SK-N-SH (cell line): ENCODE results near the gene ACKR3. TPM values are rescaled to one million over a fixed set of nuclear protein-coding genes. Genes with fewer than 3 reads are reported as not detected.

ENCODE experiments used
- CTCF ChIA-PET: fragments of 300-600, 350-600 bp; formaldehyde crosslinking; extraction: SDS; loops from one replicate; lab custom pipeline; 2021; lab: Yijun Ruan, JAX
- POLR2A ChIA-PET: fragments of 350-600 bp; sonication (Branson Sonifier 250); formaldehyde crosslinking; extraction: SDS; loops from one replicate; lab custom pipeline; 2020; ENCODE audit warnings: antibody characterized with exemption, inconsistent platforms; lab: Yijun Ruan, JAX
- DNase-seq: peaks from one replicate; pipeline ENCODE4 v3.0.0; 2012
- H2AFZ ChIP-seq: fragments of 200-600 bp; sonication (generic); 2 replicates; pipeline ENCODE4 v1.8.1; 2016; ENCODE audit warnings: antibody characterized with exemption, mild to moderate bottlenecking, low read depth
- H3F3A ChIP-seq: fragments of 200-600 bp; sonication (generic); replicated peaks from 2 replicates; pipeline ENCODE3; 2016; ENCODE audit warnings: antibody characterized with exemption, mild to moderate bottlenecking; ENCODE audit not compliant: insufficient read depth
- H3K27ac ChIP-seq, 2 experiments: fragments of 200-500 bp in 1 of 2; fragments of 200-600 bp in 1 of 2; sonication (Bioruptor generic) in 1 of 2; sonication (generic), shearing (Covaris generic) in 1 of 2; 2 replicates each; pipeline versions ENCODE4 v1.5.1 to v1.6.1; 2014 to 2016; ENCODE audit warnings: low read depth in 2 of 2, inconsistent platforms in 1 of 2, low read length in 1 of 2, mild to moderate bottlenecking in 1 of 2, mixed read lengths in 1 of 2
- H3K27me3 ChIP-seq: fragments of 200-600 bp; sonication (generic), shearing (Covaris generic); 2 replicates; pipeline ENCODE4 v1.6.1; 2016; ENCODE audit warnings: mixed run types; ENCODE audit not compliant: insufficient read depth
- H3K36me3 ChIP-seq, 2 experiments: fragments of 200-500 bp in 1 of 2; fragments of 200-600 bp in 1 of 2; sonication (Bioruptor generic) in 1 of 2; sonication (generic) in 1 of 2; replicated peaks in 1 of 2; 2 replicates each; pipeline versions ENCODE3 to v1.5.1; 2014 to 2016; ENCODE audit warnings: low read length in 1 of 2, mild to moderate bottlenecking in 1 of 2; ENCODE audit not compliant: insufficient read depth in 2 of 2, control insufficient read depth in 1 of 2
- H3K4me1 ChIP-seq, 2 experiments: fragments of 200-500 bp in 1 of 2; fragments of 200-600 bp in 1 of 2; sonication (Bioruptor generic) in 1 of 2; sonication (generic), shearing (Covaris generic) in 1 of 2; 2 replicates each; pipeline versions ENCODE4 v1.5.1 to v1.6.1; 2014 to 2016; ENCODE audit warnings: low read depth in 1 of 2, low read length in 1 of 2, mixed run types in 1 of 2; ENCODE audit not compliant: insufficient read depth in 2 of 2, control insufficient read depth in 1 of 2
- H3K4me2 ChIP-seq: fragments of 200-600 bp; sonication (generic), shearing (Covaris generic); 2 replicates; pipeline ENCODE4 v1.6.1; 2017; ENCODE audit warnings: mixed run types
- H3K4me3 ChIP-seq, 2 experiments: fragments of 200-500 bp in 1 of 2; fragments of 200-600 bp in 1 of 2; sonication (Bioruptor generic) in 1 of 2; sonication (generic), shearing (Covaris generic) in 1 of 2; 2 replicates each; pipeline versions ENCODE4 v1.5.1 to v1.8.1; 2014 to 2016; ENCODE audit warnings: low read depth in 2 of 2, inconsistent platforms in 1 of 2, low read length in 1 of 2, mild to moderate bottlenecking in 1 of 2, mixed read lengths in 1 of 2, moderate library complexity in 1 of 2
- H3K79me2 ChIP-seq: fragments of 200-600 bp; sonication (generic); 2 replicates; pipeline ENCODE4 v1.8.1; 2017; ENCODE audit warnings: mild to moderate bottlenecking; ENCODE audit not compliant: insufficient read depth
- H3K9ac ChIP-seq: fragments of 200-600 bp; sonication (generic); 2 replicates; pipeline ENCODE4 v1.6.1; 2017; ENCODE audit warnings: mixed run types
- H3K9me2 ChIP-seq: fragments of 200-600 bp; sonication (generic); 2 replicates; pipeline ENCODE4 v1.6.1; 2017; ENCODE audit warnings: mixed run types
- H3K9me3 ChIP-seq: fragments of 200-600 bp; sonication (generic); 2 replicates; pipeline ENCODE4 v1.6.1; 2017; ENCODE audit warnings: mixed run types, mild to moderate bottlenecking, moderate library complexity
- H4K20me1 ChIP-seq: fragments of 200-600 bp; sonication (generic); 2 replicates; pipeline ENCODE4 v1.6.1; 2017; ENCODE audit warnings: mild to moderate bottlenecking, mixed run types; ENCODE audit not compliant: insufficient read depth
- CHD2 ChIP-seq: fragments of 150-350 bp; IDR thresholded peaks from 2 replicates; pipeline ENCODE4 v1.6.1; 2018; ENCODE audit warnings: low read length; ENCODE audit not compliant: partially characterized antibody
- EP300 ChIP-seq, 2 experiments: IDR thresholded peaks; 2 replicates each; pipeline versions ENCODE4 v1.4.0 to v1.6.1; 2012; ENCODE audit warnings: borderline replicate concordance in 1 of 2, low read depth in 1 of 2, low read length in 1 of 2
- FOSL2 ChIP-seq: IDR thresholded peaks from 2 replicates; pipeline ENCODE4 v1.4.0; 2012; ENCODE audit warnings: low read depth, mild to moderate bottlenecking, moderate library complexity, borderline replicate concordance
- FOXJ3 ChIP-seq: sonication (generic); formaldehyde crosslinking; IDR thresholded peaks from 2 replicates; pipeline ENCODE4 v1.5.1; 2020; ENCODE audit warnings: mild to moderate bottlenecking, missing genetic modification reagents
- IRF3 ChIP-seq: fragments of 150-350 bp; IDR thresholded peaks from 2 replicates; pipeline ENCODE4 v1.6.1; 2016; ENCODE audit warnings: mild to moderate bottlenecking, low read depth, low read length
- MAX ChIP-seq: IDR thresholded peaks from 2 replicates; pipeline ENCODE4 v1.4.0; 2012; ENCODE audit warnings: low read depth
- PBX3 ChIP-seq: IDR thresholded peaks from 2 replicates; pipeline ENCODE4; 2012
- RAD21 ChIP-seq: IDR thresholded peaks from 2 replicates; pipeline ENCODE4 v1.6.1; 2012; ENCODE audit warnings: mild to moderate bottlenecking, low read length
- RCOR1 ChIP-seq: fragments of 150-350 bp; IDR thresholded peaks from 2 replicates; pipeline ENCODE4 v1.6.1; 2017; ENCODE audit warnings: antibody characterized with exemption, low read length
- RFX5 ChIP-seq: IDR thresholded peaks from 2 replicates; pipeline ENCODE4 v1.6.1; 2012; ENCODE audit warnings: mild to moderate bottlenecking, improper control_type of control experiment, low read length
- RXRA ChIP-seq: IDR thresholded peaks from 2 replicates; pipeline ENCODE4 v1.4.0; 2012; ENCODE audit warnings: low read depth, mild to moderate bottlenecking, borderline replicate concordance
- SIN3A ChIP-seq: IDR thresholded peaks from 2 replicates; pipeline ENCODE4 v1.6.1; 2012; ENCODE audit warnings: low read depth, mild to moderate bottlenecking, low read length, moderate library complexity, borderline replicate concordance
- SMC3 ChIP-seq: IDR thresholded peaks from 2 replicates; pipeline ENCODE4 v1.6.1; 2012; ENCODE audit warnings: low read depth, low read length, improper control_type of control experiment
- TCF12 ChIP-seq: IDR thresholded peaks from 2 replicates; pipeline ENCODE4 v1.4.0; 2012
- TEAD4 ChIP-seq: IDR thresholded peaks from 2 replicates; pipeline ENCODE4 v1.4.0; 2012; ENCODE audit warnings: mild to moderate bottlenecking, borderline replicate concordance; ENCODE audit not compliant: insufficient read depth
- YY1 ChIP-seq: IDR thresholded peaks from 2 replicates; pipeline ENCODE4 v1.4.0; 2012; ENCODE audit warnings: low read depth, mild to moderate bottlenecking
- WGBS: methylation state at CpG from one replicate; pipeline ENCODE4 v1.1.6; 2017; ENCODE audit warnings: low lambda C conversion rate; 5-methylcytosine and 5-hydroxymethylcytosine counted together
- polyA plus RNA-seq, 3 experiments: library from polyadenylated mRNA; depleted of rRNA; stranded (reverse); fragments of >200 nt; gene quantifications; 2 replicates each; pipeline ENCODE4 v1.2.3, GENCODE V29; 2012

ACKR3 gene
- polyA plus RNA-seq, 1 of the 3 experiments (the other 2 are of a cell fraction): not detected

GRCh38 chr2:236566596-236566995 lies 3.0 kb upstream of the ACKR3 start:
- Histone ChIP-seq H4K20me1 (no peaks in the 10 kb centered on the region), H3K4me3 (no peak overlapping the region), H3F3A (no peaks in the 10 kb centered on the region), H3K79me2 (no peaks in the 10 kb centered on the region), H3K4me2 (no peak overlapping the region), H3K9me2 (no peaks in the 10 kb centered on the region), H3K9ac (no peak overlapping the region), H2AFZ (no peak overlapping the region), H3K4me1 (no peaks in the 10 kb centered on the region; a peak in 1 of 4 replicates), H3K27ac (no peak overlapping the region), H3K27me3 (peaks cover 52% of the 10 kb centered on the region), H3K9me3 (no peaks in the 10 kb centered on the region), H3K36me3 (no peaks in the 10 kb centered on the region)
- CTCF ChIA-PET: interaction anchor here (1.2 to 1.4 kb wide), 2 partner anchors 461 to 493 kb away, joined by 3 read pairs; no protein-coding TSS in a partner anchor
- TF ChIP-seq IRF3 (no peak), EP300 (IDR thresholded peaks at IDR 0.05; ENCODE audit: borderline replicate concordance in 1 of 2, low read depth in 1 of 2, low read length in 1 of 2) (no peak), MAX (no peak), TEAD4 (no peak), RAD21 (no peak), SIN3A (no peak), FOXJ3 (CRISPR knock-in tag) (no peak), FOSL2 (no peak), SMC3 (no peak), CHD2 (no peak), RCOR1 (no peak), RFX5 (no peak), RXRA (no peak), TCF12 (no peak), YY1 (no peak), PBX3 (no peak)
- 22% methylated on average over 6 of the region's 6 CpGs for WGBS
- DNase-seq: no peak
- POLR2A ChIA-PET: no interaction called here
